SU-DHL-6 (cell line): ENCODE measurements around the gene SEL1L2.

Experiments
- EZH2phosphoT487 ChIP-seq: fragments of 200-600 bp; sonication (generic), shearing (Covaris generic); conservative IDR thresholded peaks from 2 replicates; pipeline ENCODE4 v1.6.1; 2018; ENCODE audit warnings: mild to moderate bottlenecking, antibody characterized with exemption, low read length, moderate library complexity, mixed read lengths
- TF ChIP-seq, protein P1 (sequence below): fragments of 200-600 bp; sonication (generic); IDR thresholded peaks from one replicate; pipeline ENCODE4 v1.5.1; 2017; ENCODE audit warnings: antibody characterized with exemption, mild to moderate bottlenecking, low read length, moderate library complexity; ENCODE audit not compliant: insufficient read depth, poor library complexity, severe bottlenecking

DNA sequence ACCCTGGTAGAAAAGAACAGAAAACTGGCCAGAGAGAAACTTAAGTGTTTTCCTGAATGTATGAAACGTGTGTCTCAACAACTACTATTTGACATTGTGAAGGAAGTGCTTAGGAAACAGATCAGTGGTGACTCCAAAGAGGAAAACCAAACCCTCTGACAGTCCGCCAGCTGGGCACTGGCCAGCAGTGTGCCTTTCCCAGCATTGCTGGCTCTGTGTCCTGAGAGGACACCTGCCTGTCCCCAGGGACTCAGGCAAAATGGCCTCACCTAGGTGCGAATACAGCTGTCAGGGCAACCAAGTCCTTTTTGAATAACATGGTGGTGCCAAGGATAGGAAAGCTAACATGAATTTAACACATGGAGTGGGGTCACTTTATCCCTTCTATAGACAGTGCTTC lies 133.1 kb downstream of the SEL1L2 start:
- TF ChIP-seq, protein P1, sequence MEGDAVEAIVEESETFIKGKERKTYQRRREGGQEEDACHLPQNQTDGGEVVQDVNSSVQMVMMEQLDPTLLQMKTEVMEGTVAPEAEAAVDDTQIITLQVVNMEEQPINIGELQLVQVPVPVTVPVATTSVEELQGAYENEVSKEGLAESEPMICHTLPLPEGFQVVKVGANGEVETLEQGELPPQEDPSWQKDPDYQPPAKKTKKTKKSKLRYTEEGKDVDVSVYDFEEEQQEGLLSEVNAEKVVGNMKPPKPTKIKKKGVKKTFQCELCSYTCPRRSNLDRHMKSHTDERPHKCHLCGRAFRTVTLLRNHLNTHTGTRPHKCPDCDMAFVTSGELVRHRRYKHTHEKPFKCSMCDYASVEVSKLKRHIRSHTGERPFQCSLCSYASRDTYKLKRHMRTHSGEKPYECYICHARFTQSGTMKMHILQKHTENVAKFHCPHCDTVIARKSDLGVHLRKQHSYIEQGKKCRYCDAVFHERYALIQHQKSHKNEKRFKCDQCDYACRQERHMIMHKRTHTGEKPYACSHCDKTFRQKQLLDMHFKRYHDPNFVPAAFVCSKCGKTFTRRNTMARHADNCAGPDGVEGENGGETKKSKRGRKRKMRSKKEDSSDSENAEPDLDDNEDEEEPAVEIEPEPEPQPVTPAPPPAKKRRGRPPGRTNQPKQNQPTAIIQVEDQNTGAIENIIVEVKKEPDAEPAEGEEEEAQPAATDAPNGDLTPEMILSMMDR = no peak
- TF ChIP-seq EZH2phosphoT487 = no peak
